A549 treated with DMSO at 1 μM for 4 hours (cell line): Measurements from ENCODE around the gene SKIC2. TPM values are rescaled to one million over a fixed set of nuclear protein-coding genes. Genes with fewer than 3 reads are reported as not detected.

ENCODE experiments used
- total RNA-seq: library from RNA; stranded (reverse); fragments of 200-300 nt; extraction: Qiagen RNA extraction; gene quantifications from 5 replicates; pipeline ENCODE4 v1.2.3, GENCODE V29; 2022; ENCODE audit warnings: low read depth

The SKIC2 gene
- total RNA-seq = 22.6 to 27.8 TPM (median 24.2 TPM) in 5 replicates

GRCh38 chr6:31958741-31959739 lies at the start of gene SKIC2, which contains the start of gene NELFE:
Gene SKIC2 (plus strand): TSS chr6:31959175. CDS start chr6:31959193, 18 bp downstream.
Gene NELFE (minus strand): TSS chr6:31958971. CDS start chr6:31958446, 525 bp downstream.

GRCh38 chr6:31927242-31927862 lies 31.6 kb upstream of the SKIC2 start, which contains the start of gene C2:
Gene C2 (plus strand): TSS chr6:31927717. CDS start chr6:31927753, 36 bp downstream.

GRCh38 chr6:31945507-31946369 lies 13.2 kb upstream of the SKIC2 start, which contains the start of gene CFB:
Gene CFB (plus strand): TSS chr6:31946095. CDS start chr6:31946222, 127 bp downstream.

GRCh38 chr6:31971993-31972708 lies 13.2 kb downstream of the SKIC2 start, which contains the start of gene DXO:
Gene DXO (minus strand): TSS chr6:31972138. CDS start chr6:31971675, 463 bp downstream.

GRCh38 chr6:31981744-31982143 lies 22.8 kb downstream of the SKIC2 start, which contains the start of gene C4A:
Gene C4A (plus strand): TSS chr6:31982057. CDS start chr6:31982108, 51 bp downstream.

GRCh38 chr6:32014547-32014946 lies 55.6 kb downstream of the SKIC2 start, which contains the start of gene C4B:
Gene C4B (plus strand): TSS chr6:32014795. CDS start chr6:32014846, 51 bp downstream.

Other genes with a start within 250 kb of the SKIC2 start
- gene LY6G6D, start 243.8 kb upstream of the SKIC2 start, total RNA-seq = not detected in 5 replicates
- 0.12 to 0.20 TPM in 2 of 5 replicates, not detected in the others for gene LY6G6C, start 237.4 kb upstream of the SKIC2 start, total RNA-seq
- not detected in 5 replicates for gene MPIG6B, start 235.8 kb upstream of the SKIC2 start, total RNA-seq
- 27.0 to 30.0 TPM (median 27.6 TPM) in 5 replicates for gene DDAH2, start 229.9 kb upstream of the SKIC2 start, total RNA-seq
- 490 to 521 TPM (median 507 TPM) in 5 replicates for gene CLIC1, start 222.6 kb upstream of the SKIC2 start, total RNA-seq
- 10.7 to 16.8 TPM (median 15.8 TPM) in 5 replicates for gene MSH5, start 219.2 kb upstream of the SKIC2 start, total RNA-seq
- gene SAPCD1, start 196.5 kb upstream of the SKIC2 start, total RNA-seq = 3.0 to 5.0 TPM (median 3.3 TPM) in 5 replicates
- gene VWA7, start 181.8 kb upstream of the SKIC2 start, total RNA-seq = 1.4 to 2.0 TPM (median 1.8 TPM) in 5 replicates
- 52.7 to 64.9 TPM (median 59.0 TPM) in 5 replicates for gene VARS1, start 163.4 kb upstream of the SKIC2 start, total RNA-seq
- gene LSM2, start 152.2 kb upstream of the SKIC2 start, total RNA-seq = 49.8 to 66.9 TPM (median 61.6 TPM) in 5 replicates
- 1.00 to 2.0 TPM (median 1.9 TPM) in 5 replicates for gene HSPA1L, start 143.9 kb upstream of the SKIC2 start, total RNA-seq
- gene HSPA1A, start 143.6 kb upstream of the SKIC2 start, total RNA-seq = 134 to 436 TPM (median 349 TPM) in 5 replicates
- 109 to 336 TPM (median 263 TPM) in 5 replicates for gene HSPA1B, start 131.4 kb upstream of the SKIC2 start, total RNA-seq
- 26.4 to 37.6 TPM (median 30.1 TPM) in 5 replicates for gene NEU1, start 96.4 kb upstream of the SKIC2 start, total RNA-seq
- gene SLC44A4, start 80.2 kb upstream of the SKIC2 start, total RNA-seq = 0.05 to 0.36 TPM (median 0.15 TPM) in 3 of 5 replicates, not detected in the others
- gene EHMT2, start 61.5 kb upstream of the SKIC2 start, total RNA-seq = 21.2 to 34.6 TPM (median 30.7 TPM) in 5 replicates
- 3.5 to 5.5 TPM (median 4.8 TPM) in 5 replicates for gene ZBTB12, start 57.1 kb upstream of the SKIC2 start, total RNA-seq
- 0.31 to 0.48 TPM (median 0.36 TPM) in 5 replicates for gene C2, start 31.5 kb upstream of the SKIC2 start, total RNA-seq
- 1.7 to 3.4 TPM (median 2.1 TPM) in 5 replicates for gene CFB, start 13.1 kb upstream of the SKIC2 start, total RNA-seq
- 74.0 to 87.1 TPM (median 79.5 TPM) in 5 replicates for gene NELFE, start 204 bp upstream of the SKIC2 start, total RNA-seq
- gene DXO, start 13.0 kb downstream of the SKIC2 start, total RNA-seq = 11.1 to 12.8 TPM (median 12.1 TPM) in 5 replicates
- gene C4A, start 22.9 kb downstream of the SKIC2 start, total RNA-seq = 1.00 to 1.6 TPM (median 1.2 TPM) in 5 replicates
- gene C4B, start 55.6 kb downstream of the SKIC2 start, total RNA-seq = 0.72 to 1.2 TPM (median 0.84 TPM) in 5 replicates
- gene CYP21A2, start 79.2 kb downstream of the SKIC2 start, total RNA-seq = 0.06 TPM in 1 of 5 replicates, not detected in the others
- gene TNXB, start 150.2 kb downstream of the SKIC2 start, total RNA-seq = 0.38 to 1.0 TPM (median 0.69 TPM) in 5 replicates
- 28.7 to 38.6 TPM (median 35.4 TPM) in 5 replicates for gene ATF6B, start 169.1 kb downstream of the SKIC2 start, total RNA-seq
- gene FKBPL, start 171.1 kb downstream of the SKIC2 start, total RNA-seq = 7.2 to 9.2 TPM (median 8.4 TPM) in 5 replicates
- gene PRRT1, start 192.8 kb downstream of the SKIC2 start, total RNA-seq = 0.58 to 0.95 TPM (median 0.74 TPM) in 5 replicates
- gene PPT2, start 195.0 kb downstream of the SKIC2 start, total RNA-seq = 8.4 to 10.4 TPM (median 8.8 TPM) in 5 replicates
- 0.73 to 2.2 TPM (median 1.5 TPM) in 5 replicates for gene EGFL8, start 205.4 kb downstream of the SKIC2 start, total RNA-seq
- gene AGPAT1, start 216.9 kb downstream of the SKIC2 start, total RNA-seq = 33.2 to 42.8 TPM (median 39.6 TPM) in 5 replicates
- 36.2 to 45.9 TPM (median 44.5 TPM) in 5 replicates for gene RNF5, start 219.2 kb downstream of the SKIC2 start, total RNA-seq
- gene AGER, start 225.1 kb downstream of the SKIC2 start, total RNA-seq = 1.4 to 2.3 TPM (median 2.1 TPM) in 5 replicates
- 17.0 to 21.1 TPM (median 18.5 TPM) in 5 replicates for gene PBX2, start 231.0 kb downstream of the SKIC2 start, total RNA-seq
- 0.24 to 0.55 TPM (median 0.34 TPM) in 5 replicates for gene GPSM3, start 233.5 kb downstream of the SKIC2 start, total RNA-seq